IMR-90 (cell line): Measurements from ENCODE around the gene WBP1L.

ENCODE experiments used
- BHLHE40 ChIP-seq: fragments of 150-350 bp; IDR thresholded peaks from 2 replicates; pipeline ENCODE4 v1.6.1; 2016; ENCODE audit warnings: mild to moderate bottlenecking, low read depth, low read length
- CEBPB ChIP-seq: IDR thresholded peaks from 2 replicates; pipeline ENCODE4 v1.6.1; 2012; ENCODE audit warnings: low read depth, low read length, improper control_type of control experiment
- FOS ChIP-seq: fragments of 150-350 bp; IDR thresholded peaks from 2 replicates; pipeline ENCODE4 v1.6.1; 2016; ENCODE audit warnings: low read depth, low read length
- MXI1 ChIP-seq: IDR thresholded peaks from 2 replicates; pipeline ENCODE4 v1.6.1; 2012; ENCODE audit warnings: low read depth, mild to moderate bottlenecking, low read length, moderate library complexity, borderline replicate concordance
- POLR2A ChIP-seq: IDR thresholded peaks from 2 replicates; pipeline ENCODE4 v1.6.1; 2012; ENCODE audit warnings: mild to moderate bottlenecking, low read depth, low read length
- RAD21 ChIP-seq: IDR thresholded peaks from 2 replicates; pipeline ENCODE4 v1.6.1; 2012; ENCODE audit warnings: low read length, improper control_type of control experiment
- RFX5 ChIP-seq: IDR thresholded peaks from 2 replicates; pipeline ENCODE4 v1.8.0; 2012; ENCODE audit warnings: low read depth, mild to moderate bottlenecking, low read length, moderate library complexity
- SMC3 ChIP-seq: fragments of 150-350 bp; IDR thresholded peaks from 2 replicates; pipeline ENCODE4 v1.6.1; 2016; ENCODE audit warnings: low read depth, mild to moderate bottlenecking, antibody characterized with exemption, low read length, moderate library complexity
- TF ChIP-seq, protein P1 (sequence below): conservative IDR thresholded peaks from 2 replicates; pipeline ENCODE4 v1.5.1; 2012; ENCODE audit warnings: mild to moderate bottlenecking, low read depth, low read length, improper control_type of control experiment
- TF ChIP-seq, protein P2 (sequence below): fragments of 150-350 bp; IDR thresholded peaks from 2 replicates; pipeline ENCODE4 v1.6.1; 2017; ENCODE audit warnings: mild to moderate bottlenecking, antibody characterized with exemption, low read length, low read depth
- TF ChIP-seq, protein P3 (sequence below): fragments of 150-350 bp; IDR thresholded peaks from 2 replicates; pipeline ENCODE4 v1.6.1; 2016; ENCODE audit warnings: low read depth, mild to moderate bottlenecking, low read length, moderate library complexity, borderline replicate concordance

DNA sequence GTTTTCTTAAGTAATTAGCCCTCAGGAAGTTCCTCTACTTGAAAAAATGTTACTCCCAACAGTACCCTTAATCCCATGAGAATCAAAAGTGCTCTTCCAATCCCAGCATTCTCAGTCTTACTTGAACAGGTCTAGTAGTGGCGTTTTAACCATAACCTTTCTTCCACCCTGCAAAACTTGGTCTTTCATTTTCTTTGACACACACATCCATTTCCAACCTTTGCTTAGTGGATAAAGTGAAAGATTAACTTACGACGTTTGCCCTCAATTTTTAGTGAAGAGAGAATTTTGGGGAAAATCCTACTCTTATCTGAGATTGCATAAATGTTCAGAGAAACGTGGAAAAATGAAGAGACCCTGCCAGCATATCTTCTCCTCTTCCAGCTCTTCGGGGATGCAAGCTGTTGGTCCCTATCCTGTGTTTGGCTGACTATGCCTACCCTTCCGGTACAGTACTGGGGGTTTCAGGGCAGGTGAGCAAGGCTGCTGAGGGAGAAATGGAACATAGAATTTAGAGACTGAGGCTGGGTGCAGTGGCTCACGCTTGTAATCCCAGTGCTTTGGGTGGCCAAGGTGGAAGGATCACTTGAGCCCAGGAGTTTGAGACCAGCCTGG, 18.8 kb downstream of the WBP1L start:
- TF ChIP-seq, protein P1, sequence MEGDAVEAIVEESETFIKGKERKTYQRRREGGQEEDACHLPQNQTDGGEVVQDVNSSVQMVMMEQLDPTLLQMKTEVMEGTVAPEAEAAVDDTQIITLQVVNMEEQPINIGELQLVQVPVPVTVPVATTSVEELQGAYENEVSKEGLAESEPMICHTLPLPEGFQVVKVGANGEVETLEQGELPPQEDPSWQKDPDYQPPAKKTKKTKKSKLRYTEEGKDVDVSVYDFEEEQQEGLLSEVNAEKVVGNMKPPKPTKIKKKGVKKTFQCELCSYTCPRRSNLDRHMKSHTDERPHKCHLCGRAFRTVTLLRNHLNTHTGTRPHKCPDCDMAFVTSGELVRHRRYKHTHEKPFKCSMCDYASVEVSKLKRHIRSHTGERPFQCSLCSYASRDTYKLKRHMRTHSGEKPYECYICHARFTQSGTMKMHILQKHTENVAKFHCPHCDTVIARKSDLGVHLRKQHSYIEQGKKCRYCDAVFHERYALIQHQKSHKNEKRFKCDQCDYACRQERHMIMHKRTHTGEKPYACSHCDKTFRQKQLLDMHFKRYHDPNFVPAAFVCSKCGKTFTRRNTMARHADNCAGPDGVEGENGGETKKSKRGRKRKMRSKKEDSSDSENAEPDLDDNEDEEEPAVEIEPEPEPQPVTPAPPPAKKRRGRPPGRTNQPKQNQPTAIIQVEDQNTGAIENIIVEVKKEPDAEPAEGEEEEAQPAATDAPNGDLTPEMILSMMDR = no peak
- TF ChIP-seq, protein P2, sequence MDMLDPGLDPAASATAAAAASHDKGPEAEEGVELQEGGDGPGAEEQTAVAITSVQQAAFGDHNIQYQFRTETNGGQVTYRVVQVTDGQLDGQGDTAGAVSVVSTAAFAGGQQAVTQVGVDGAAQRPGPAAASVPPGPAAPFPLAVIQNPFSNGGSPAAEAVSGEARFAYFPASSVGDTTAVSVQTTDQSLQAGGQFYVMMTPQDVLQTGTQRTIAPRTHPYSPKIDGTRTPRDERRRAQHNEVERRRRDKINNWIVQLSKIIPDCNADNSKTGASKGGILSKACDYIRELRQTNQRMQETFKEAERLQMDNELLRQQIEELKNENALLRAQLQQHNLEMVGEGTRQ = no peak
- TF ChIP-seq SMC3 = no peak
- TF ChIP-seq, protein P3, sequence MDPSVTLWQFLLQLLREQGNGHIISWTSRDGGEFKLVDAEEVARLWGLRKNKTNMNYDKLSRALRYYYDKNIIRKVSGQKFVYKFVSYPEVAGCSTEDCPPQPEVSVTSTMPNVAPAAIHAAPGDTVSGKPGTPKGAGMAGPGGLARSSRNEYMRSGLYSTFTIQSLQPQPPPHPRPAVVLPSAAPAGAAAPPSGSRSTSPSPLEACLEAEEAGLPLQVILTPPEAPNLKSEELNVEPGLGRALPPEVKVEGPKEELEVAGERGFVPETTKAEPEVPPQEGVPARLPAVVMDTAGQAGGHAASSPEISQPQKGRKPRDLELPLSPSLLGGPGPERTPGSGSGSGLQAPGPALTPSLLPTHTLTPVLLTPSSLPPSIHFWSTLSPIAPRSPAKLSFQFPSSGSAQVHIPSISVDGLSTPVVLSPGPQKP = no peak
- TF ChIP-seq RFX5 = no peak
- no peak for TF ChIP-seq RAD21
- no peak for TF ChIP-seq POLR2A
- no peak for TF ChIP-seq CEBPB
- TF ChIP-seq FOS = no peak
- no peak for TF ChIP-seq MXI1
- no peak for TF ChIP-seq BHLHE40
